ENCODE measurements around the gene SLC18A3.

DNA sequence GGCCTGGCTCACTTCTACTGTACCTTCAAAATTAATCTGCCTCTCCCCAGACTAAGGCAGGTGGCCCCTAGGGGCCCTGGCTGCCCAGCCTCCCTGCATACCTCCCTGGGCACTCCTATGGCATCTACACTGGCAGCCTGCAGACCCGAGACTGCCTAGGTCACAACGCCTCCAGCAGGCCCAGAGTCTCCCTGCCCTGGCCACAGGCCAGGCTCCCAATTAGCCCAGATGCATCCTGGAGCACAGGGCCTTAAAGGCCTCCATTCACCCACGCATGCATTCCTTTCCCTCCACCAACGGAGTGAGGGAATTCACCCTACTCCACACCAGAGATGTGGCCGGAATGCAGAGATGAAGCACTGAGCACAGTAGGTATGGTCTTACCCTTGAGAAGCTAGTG, 5.6 kb downstream of the SLC18A3 start:
- TF ChIP-seq CTCF (IDR thresholded peaks at IDR 0.05) = no peak
- no peak for TF ChIP-seq POLR2A (IDR thresholded peaks at IDR 0.05)

Measured in uterus (tissue), 2 donors.